ENCODE results near the gene VDR.
"Not testable (repeated sequence)": the region's sequence is repeated elsewhere in the genome, so short reads cannot be mapped to it uniquely, and the experiment has no call there.

Gene VDR

GRCh38 chr12:47814539-47815170 is 90.1 kb downstream of the VDR start:
- DNase-seq (ENCODE audit: low read depth in 2 of 2): no peak

GRCh38 chr12:47813511-47814196 is 91.1 kb downstream of the VDR start:
- DNase-seq (ENCODE audit: low read depth in 2 of 2): no peak

GRCh38 chr12:47812797-47813510 is 91.8 kb downstream of the VDR start:
- DNase-seq (ENCODE audit: low read depth in 2 of 2): peak; percentile 83 to 88

- DNase-seq (ENCODE audit: low read depth in 2 of 2): no peak
Observed at GRCh38 chr12:47811581-47812484, 93.0 kb downstream of the VDR start.

- no peak for DNase-seq (ENCODE audit: low read depth in 2 of 2)
Observed at GRCh38 chr12:47811072-47811396, 93.8 kb downstream of the VDR start.

GRCh38 chr12:47809518-47809917 is 95.3 kb downstream of the VDR start:
- DNase-seq (ENCODE audit: low read depth in 2 of 2): not testable (repeated sequence)

- no peak for DNase-seq (ENCODE audit: low read depth in 2 of 2)
Observed at GRCh38 chr12:47808574-47809365, 96.0 kb downstream of the VDR start.

GRCh38 chr12:47808050-47808449 is 96.7 kb downstream of the VDR start:
- peak; percentile 50 for DNase-seq (ENCODE audit: low read depth in 2 of 2)

- DNase-seq (ENCODE audit: low read depth in 2 of 2): no peak
Observed at GRCh38 chr12:47807338-47807737, 97.5 kb downstream of the VDR start.

- DNase-seq (ENCODE audit: low read depth in 2 of 2): no peak
Observed at GRCh38 chr12:47805417-47805816, 99.4 kb downstream of the VDR start.

GRCh38 chr12:47804171-47804570 is 100.6 kb downstream of the VDR start:
- DNase-seq (ENCODE audit: low read depth in 2 of 2): no peak

- no peak for DNase-seq (ENCODE audit: low read depth in 2 of 2)
Observed at GRCh38 chr12:47803191-47803875, 101.5 kb downstream of the VDR start.

- no peak for DNase-seq (ENCODE audit: low read depth in 2 of 2)
Observed at GRCh38 chr12:47802312-47802711, 102.5 kb downstream of the VDR start.

GRCh38 chr12:47801904-47802246 is 102.9 kb downstream of the VDR start:
- no peak for DNase-seq (ENCODE audit: low read depth in 2 of 2)

- DNase-seq (ENCODE audit: low read depth in 2 of 2): no peak
Observed at GRCh38 chr12:47801170-47801903, 103.5 kb downstream of the VDR start.

GRCh38 chr12:47800582-47800981 is 104.2 kb downstream of the VDR start:
- no peak for DNase-seq (ENCODE audit: low read depth in 2 of 2)

- DNase-seq (ENCODE audit: low read depth in 2 of 2): no peak
Observed at GRCh38 chr12:47799357-47799955, 105.3 kb downstream of the VDR start.

- DNase-seq (ENCODE audit: low read depth in 2 of 2): no peak
Observed at GRCh38 chr12:47798382-47798948, 106.3 kb downstream of the VDR start.

GRCh38 chr12:47797441-47797840 is 107.4 kb downstream of the VDR start:
- DNase-seq (ENCODE audit: low read depth in 2 of 2): no peak
